ENCODE results near the gene PDZD8. TPM values are rescaled to one million over a fixed set of nuclear protein-coding genes. Genes with fewer than 3 reads are reported as not detected.

PDZD8 gene
- total and polyA plus RNA-seq, 8 donors, result 3.5 to 60.5 (median 15.4) TPM

DNA sequence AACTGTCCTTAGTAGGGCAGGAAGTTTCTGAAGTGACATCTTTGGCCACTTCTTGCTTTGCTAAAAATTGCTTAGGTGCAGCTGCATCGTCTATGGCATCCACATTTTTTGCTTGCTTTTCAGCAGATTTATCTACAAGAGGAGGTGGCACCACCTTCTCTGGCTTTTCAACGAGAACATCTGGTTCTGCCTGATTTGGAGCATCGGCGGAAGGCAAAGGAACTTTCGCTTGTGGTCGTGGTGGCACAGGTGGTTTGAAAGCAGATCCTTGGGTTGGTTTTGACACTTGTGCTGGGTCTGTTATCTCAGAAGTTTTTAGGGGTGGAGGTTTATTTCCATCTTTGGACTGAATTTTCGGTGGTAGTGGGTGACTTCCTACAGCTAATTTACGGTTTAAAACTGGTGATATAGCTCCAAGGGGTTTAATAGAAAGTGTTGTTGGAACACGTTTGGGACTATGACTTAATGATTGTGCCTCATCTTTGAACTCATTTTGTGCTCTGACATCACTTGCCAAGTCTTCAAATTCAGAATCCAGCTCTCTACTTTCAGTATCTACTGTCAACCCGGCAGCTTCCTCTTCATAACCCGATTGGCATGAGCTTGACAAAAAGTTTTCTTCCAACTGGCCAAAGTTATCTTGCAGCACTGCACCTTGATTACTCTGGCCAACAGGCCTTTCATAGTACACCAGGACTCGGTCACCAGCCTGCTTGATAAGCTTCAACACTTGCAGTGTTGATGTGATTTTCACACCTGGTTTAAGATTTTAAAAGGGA, 90.3 kb downstream of the PDZD8 start:
- 86 to 91% (median 87%) methylated on average over 12 of the region's 12 CpGs for WGBS, 5 donors
- Histone ChIP-seq H3K27ac (no peak overlapping the region), H3K4me1 (no peaks in the 10 kb centered on the region), H3K27me3 (no peaks in the 10 kb centered on the region), H3K36me3 (peaks cover 31 to 72% (median 53%) of the 10 kb centered on the region in 4 donors), H3K9me3 (no peaks in the 10 kb centered on the region), H3K4me3 (no peak overlapping the region)
- intact Hi-C loops (cut with DNase I; ENCODE audit: low total_unique reads), result no loop called here
- no peak for DNase-seq
- no peak for TF ChIP-seq POLR2AphosphoS5 (IDR thresholded peaks at IDR 0.05)
- TF ChIP-seq, protein P1, sequence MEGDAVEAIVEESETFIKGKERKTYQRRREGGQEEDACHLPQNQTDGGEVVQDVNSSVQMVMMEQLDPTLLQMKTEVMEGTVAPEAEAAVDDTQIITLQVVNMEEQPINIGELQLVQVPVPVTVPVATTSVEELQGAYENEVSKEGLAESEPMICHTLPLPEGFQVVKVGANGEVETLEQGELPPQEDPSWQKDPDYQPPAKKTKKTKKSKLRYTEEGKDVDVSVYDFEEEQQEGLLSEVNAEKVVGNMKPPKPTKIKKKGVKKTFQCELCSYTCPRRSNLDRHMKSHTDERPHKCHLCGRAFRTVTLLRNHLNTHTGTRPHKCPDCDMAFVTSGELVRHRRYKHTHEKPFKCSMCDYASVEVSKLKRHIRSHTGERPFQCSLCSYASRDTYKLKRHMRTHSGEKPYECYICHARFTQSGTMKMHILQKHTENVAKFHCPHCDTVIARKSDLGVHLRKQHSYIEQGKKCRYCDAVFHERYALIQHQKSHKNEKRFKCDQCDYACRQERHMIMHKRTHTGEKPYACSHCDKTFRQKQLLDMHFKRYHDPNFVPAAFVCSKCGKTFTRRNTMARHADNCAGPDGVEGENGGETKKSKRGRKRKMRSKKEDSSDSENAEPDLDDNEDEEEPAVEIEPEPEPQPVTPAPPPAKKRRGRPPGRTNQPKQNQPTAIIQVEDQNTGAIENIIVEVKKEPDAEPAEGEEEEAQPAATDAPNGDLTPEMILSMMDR (IDR thresholded peaks at IDR 0.05), result no peak
- no peak for TF ChIP-seq EP300 (IDR thresholded peaks at IDR 0.05)
- no peak for TF ChIP-seq POLR2A (IDR thresholded peaks at IDR 0.05)

- TF ChIP-seq EP300 (IDR thresholded peaks at IDR 0.05) (no peak), POLR2A (IDR thresholded peaks at IDR 0.05) (no peak), POLR2AphosphoS5 (IDR thresholded peaks at IDR 0.05) (no peak)
- TF ChIP-seq, protein P1 (IDR thresholded peaks at IDR 0.05), result no peak
- Histone ChIP-seq H3K4me3 (no peak overlapping the region), H3K9me3 (no peaks in the 10 kb centered on the region), H3K36me3 (peaks cover 0 to 9% (median 0%) of the 10 kb centered on the region in 4 donors), H3K4me1 (no peaks in the 10 kb centered on the region), H3K27me3 (no peaks in the 10 kb centered on the region), H3K27ac (no peak overlapping the region)
- no peak for DNase-seq
- 73 to 85% (median 82%) methylated on average over 2 of the region's 2 CpGs for WGBS, 5 donors
- intact Hi-C loops (cut with DNase I; ENCODE audit: low total_unique reads), result no loop called here
These were observed 97.6 kb downstream of the PDZD8 start for GRCh38 chr10:117277675-117278074.

DNA sequence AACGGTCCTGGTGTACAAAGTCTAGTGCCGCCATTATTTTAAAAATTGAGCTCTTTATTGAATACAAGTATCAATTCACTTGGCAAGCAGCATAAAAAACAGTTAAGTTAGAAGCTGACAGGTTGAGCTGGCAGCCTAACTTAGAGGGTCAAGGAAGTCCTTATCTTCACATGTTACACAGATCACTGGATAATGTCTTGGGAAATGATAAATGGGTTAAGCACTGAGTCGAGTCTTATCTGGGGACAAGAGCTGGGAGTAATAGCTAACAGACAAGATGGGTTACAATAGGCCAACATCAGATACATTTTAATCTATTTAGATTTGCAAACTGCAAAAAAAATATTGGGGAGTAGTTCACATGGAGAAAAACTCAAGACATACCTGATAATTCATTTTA, 100.1 kb downstream of the PDZD8 start:
- TF ChIP-seq, protein P1 (IDR thresholded peaks at IDR 0.05), result no peak
- TF ChIP-seq EP300 (IDR thresholded peaks at IDR 0.05) (no peak), POLR2AphosphoS5 (IDR thresholded peaks at IDR 0.05) (no peak), POLR2A (IDR thresholded peaks at IDR 0.05) (no peak)
- H3K36me3 ChIP-seq, result no peaks in the 10 kb centered on the region
- no peaks in the 10 kb centered on the region for H3K4me1 ChIP-seq
- H3K27me3 ChIP-seq, result no peaks in the 10 kb centered on the region
- intact Hi-C loops (cut with DNase I; ENCODE audit: low total_unique reads), result no loop called here
- no peaks in the 10 kb centered on the region for H3K9me3 ChIP-seq
- H3K27ac ChIP-seq, result no peak overlapping the region
- 47 to 67% (median 57%) methylated on average over 3 of the region's 3 CpGs for WGBS, 5 donors
- H3K4me3 ChIP-seq, result no peak overlapping the region
- DNase-seq, result no peak

GRCh38 chr10:117274509-117274908, 100.7 kb downstream of the PDZD8 start:
- 88 to 94% (median 91%) methylated on average over 5 of the region's 5 CpGs for WGBS, 5 donors
- TF ChIP-seq POLR2AphosphoS5 (IDR thresholded peaks at IDR 0.05), result no peak
- no peak for TF ChIP-seq EP300 (IDR thresholded peaks at IDR 0.05)
- TF ChIP-seq POLR2A (IDR thresholded peaks at IDR 0.05), result no peak
- TF ChIP-seq, protein P1 (IDR thresholded peaks at IDR 0.05), result no peak
- no peaks in the 10 kb centered on the region for H3K4me1 ChIP-seq
- no peak for DNase-seq
- no peak overlapping the region for H3K27ac ChIP-seq
- H3K27me3 ChIP-seq, result no peaks in the 10 kb centered on the region
- H3K36me3 ChIP-seq, result no peaks in the 10 kb centered on the region
- intact Hi-C loops (cut with DNase I; ENCODE audit: low total_unique reads), result no loop called here
- no peak overlapping the region for H3K4me3 ChIP-seq
- H3K9me3 ChIP-seq, result no peaks in the 10 kb centered on the region
